Stimulated activated CD4-positive, alpha-beta T cell treated with anti-CD3 and anti-CD28 coated beads, TNF-alpha, amount 100 ng/mL, for 1 hour (primary cell): ENCODE data around the gene ZNF43.
"Not testable (repeated sequence)": the region's sequence is repeated elsewhere in the genome, so short reads cannot be mapped to it uniquely, and the experiment has no call there.

Experiments
- DNase-seq, 3 donors: peaks; one replicate each; pipeline ENCODE4 v3.0.0-alpha.2; 2020; ENCODE audit warnings: low read depth in 3 of 3, low spot score in 1 of 3

Gene ZNF43

DNA sequence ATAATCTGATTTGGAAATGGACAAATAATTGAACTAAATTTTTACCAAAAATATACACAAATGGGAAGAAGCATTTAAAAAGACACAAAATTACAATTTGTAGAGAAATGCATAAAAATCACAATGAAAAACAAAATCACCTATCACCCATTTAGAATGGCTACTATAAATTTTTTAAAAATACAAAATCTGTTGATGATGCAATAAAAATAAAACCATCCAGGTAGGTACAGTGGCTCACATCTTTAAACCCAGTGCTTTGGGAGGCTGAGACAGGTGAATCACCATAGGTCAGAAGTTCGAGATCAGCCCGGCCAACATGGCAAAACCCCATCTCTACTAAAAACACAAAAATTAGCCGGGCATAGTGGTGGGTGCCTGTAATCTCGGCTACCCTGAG, 23.5 kb downstream of the ZNF43 start:
- DNase-seq = no peak

DNA sequence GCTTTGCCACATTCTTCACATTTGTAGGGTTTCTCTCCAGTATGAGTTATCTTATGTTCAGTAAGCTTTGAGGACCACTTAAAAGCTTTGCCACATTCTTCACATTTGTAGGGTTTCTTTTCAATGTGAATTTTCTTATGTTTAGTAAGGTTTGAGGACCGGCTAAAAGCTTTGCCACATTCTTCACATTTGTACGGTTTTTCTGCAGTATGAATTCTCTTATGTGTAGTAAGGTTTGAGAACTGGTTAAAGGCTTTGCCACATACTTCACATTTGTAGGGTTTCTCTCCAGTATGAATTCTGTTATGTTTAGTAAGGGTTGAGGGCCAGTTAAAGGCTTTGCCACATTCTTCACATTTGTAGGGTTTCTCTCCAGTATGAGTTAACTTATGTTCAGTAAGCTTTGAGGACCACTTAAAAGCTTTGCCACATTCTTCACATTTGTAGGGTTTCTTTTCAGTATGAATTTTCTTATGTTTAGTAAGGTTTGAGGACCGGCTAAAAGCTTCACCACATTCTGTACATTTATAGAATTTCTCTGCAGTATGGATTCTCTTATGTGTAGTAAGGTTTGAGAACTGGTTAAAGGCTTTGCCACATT, 27.5 kb downstream of the ZNF43 start:
- DNase-seq = not testable (repeated sequence)

DNA sequence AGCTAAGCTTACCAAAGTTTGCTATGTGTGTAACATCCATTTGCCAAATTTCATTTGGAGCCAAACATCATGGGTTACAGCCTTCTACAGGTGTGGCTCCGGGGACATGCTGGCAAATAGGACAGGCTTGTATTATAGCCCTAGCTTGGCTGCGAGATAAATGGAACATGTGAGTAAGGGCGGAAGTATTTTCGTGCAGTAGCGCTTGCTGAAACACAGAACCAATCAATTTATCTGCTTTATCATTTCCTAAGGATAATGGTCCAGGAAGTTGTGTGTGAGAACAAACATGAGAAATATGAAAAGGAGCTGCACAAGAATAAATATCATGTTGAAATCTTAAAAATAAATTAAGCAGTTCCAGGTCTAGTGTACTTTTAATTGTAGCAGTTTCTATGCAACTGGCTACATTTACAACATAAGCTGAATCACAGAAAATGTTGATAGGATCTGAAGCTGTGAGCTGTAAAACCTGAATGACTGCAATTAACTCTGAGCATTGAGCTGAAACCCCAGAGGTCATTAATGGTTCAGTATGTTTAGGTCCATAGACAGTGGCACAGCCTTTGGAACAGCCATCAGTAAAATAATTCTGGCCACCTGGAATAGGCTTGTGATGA, 46.4 kb downstream of the ZNF43 start:
- DNase-seq = no peak

DNA sequence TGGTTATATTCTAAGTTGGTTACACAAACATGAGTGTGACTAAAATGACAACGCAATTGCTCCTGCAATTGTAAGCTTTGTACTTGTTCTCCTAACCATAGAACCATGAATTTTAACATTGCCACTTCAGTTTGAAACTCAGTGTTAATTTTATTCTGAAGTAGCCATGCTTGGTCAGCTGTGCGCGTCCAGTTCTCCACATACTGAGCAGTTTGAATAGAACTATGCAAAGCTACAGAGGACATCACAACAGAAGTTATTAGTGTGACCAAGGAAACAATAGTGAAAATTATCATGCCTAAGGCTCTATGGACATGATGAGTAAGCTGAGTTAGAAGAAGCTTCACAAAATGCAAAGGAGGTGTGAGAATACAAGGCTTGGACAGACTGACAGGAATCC, 49.0 kb downstream of the ZNF43 start:
- DNase-seq = no peak

DNA sequence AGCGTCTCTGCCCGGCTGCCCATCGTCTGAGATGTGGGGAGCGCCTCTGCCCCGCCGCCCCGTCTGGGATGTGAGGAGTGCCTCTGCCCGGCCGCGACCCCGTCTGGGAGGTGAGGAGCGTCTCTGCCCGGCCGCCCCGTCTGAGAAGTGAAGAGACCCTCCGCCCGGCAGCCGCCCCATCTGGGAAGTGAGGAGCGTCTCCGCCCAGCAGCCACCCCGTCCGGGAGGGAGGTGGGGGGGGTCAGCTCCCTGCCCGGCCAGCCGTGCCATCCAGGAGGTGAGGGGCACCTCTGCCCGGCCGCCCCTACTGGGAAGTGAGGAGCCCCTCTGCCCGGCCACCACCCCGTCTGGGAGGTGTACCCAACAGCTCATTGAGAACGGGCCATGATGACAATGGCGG, 60.2 kb downstream of the ZNF43 start:
- DNase-seq = not testable (repeated sequence)

DNA sequence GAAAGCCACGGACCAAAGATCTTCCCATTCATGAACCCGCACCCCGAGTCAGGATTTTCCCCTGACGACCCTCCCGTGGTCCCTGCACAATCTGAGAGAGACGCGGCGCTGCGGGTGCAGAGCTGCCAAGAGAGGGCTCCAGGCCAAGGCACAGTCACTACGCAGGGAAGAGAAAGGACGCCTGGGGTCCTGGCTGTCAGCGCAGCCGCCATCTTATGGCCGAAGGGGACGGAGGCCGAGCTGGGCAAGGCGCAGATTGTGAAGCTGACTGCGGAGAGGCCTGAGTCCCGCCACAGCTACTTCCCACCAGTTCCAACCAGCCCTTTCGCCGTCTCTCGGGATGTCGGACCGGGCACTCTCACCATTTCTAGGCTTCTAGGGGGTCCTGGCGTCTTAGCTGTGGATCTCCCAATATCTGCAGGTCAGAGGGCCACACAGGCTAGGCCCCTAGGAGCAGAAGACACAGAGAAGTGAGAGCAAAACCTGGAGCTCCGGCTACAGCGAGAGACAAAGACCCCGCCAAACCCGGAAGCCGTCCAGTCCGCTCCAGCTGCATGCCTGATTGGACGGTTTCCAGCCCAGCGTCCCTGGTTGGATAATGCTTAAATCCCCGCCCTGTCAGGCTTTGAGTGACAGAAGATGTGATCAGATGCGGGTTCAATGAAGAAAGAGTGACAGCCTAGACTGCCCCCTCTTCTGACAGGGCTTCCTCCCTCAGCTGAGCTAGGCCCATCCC, 68.7 kb downstream of the ZNF43 start, which contains the start of gene ZNF100:
Gene ZNF100, minus strand, starts transcription at position 515 of the 736 bp plus-strand sequence. Its CDS starts 150 bp downstream, at position 365.
- DNase-seq = peak; percentile 58 to 67 (median 62)

DNA sequence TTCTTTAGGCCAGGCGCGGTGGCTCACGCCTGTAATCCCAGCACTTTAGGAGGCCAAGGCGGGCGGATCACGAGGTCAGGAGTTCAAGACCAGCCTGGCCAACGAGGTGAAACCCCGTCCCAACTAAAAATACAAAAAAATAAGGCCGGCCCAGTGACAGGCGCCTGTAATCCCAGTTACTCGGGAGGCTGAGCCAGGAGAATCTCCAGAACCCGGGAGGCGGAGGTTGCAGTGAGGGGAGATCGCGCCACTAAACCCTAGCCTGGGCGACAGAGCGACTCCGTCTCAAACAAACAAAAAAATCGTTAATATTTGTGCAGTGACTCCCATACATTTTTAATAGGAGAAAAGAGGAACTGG, 69.3 kb downstream of the ZNF43 start:
- DNase-seq = not testable (repeated sequence)

DNA sequence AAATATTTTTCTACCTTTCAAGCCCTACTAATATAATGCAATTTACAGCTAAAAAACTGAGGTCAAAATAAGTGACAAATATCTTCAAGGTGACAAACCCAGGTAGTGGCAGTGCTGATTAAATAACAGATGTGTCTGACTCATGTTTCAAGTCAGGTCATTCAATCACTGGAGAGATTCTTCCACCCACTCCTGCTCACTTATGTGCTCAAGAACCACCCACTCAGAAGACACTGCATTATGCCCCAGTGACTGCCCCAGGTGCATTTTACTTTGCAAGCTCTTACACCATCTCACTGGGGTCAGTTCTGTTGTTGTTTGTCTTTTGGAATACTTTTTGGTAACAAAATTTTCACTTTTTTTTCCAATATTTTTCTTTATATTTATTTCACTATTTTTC, 70.8 kb downstream of the ZNF43 start:
- no peak for DNase-seq

DNA sequence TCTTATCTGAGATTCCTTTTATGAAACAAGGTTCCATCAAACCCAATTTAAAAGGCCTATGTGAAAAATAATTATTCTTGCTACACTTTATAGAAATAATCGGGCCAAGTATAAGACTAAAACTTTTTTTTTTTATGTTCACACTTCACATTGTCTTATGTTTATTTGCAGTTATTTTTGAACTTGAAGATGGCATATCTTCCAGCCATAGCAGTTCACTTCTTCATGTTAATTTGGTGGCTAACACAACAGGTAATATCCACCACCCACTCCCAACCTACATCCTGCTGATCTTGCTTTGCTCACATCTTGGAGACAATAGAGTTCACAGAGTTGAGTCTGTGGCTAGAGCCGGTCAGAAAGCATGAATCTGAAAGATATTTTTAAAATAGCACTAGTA, 74.4 kb downstream of the ZNF43 start:
- not testable (repeated sequence) for DNase-seq

DNA sequence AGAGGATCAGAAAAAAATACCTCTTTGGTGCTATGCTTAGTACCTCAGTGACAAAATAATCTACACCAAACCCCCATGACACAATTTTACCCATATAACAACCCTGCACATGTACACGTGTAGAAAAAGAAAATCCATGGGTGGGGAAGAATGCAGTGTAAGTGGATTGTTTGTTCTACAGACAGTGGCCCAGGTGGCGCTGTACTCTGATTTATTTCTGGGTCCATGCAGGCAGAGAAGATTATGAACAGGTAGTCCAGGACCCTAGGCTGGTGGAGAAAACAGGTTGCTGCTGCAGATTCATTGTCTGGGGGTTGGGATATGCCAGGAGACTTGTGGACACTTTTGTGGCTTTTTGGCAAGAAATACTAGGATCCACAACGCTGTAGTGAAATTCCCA, 77.7 kb downstream of the ZNF43 start:
- no peak for DNase-seq

DNA sequence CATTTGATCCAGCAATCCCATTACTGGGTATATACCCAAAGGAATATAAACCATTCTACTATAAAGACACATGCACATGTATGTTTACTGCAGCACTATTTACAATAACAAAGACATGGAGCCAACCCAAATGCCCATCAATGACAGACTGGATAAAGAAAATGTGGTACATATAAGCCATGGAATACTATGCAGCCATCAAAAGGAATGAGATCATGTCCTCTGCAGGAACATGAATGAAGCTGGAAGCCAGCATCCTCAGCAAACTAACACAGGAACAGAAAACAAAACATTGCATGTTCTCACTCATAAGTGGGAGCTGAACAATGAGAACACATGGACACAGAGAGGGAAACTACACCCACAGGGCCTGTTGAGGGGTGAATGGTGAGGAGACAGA, 80.4 kb downstream of the ZNF43 start:
- not testable (repeated sequence) for DNase-seq
